GM12892 (cell line): Measurements from ENCODE around the gene SLC39A1.
A peak's percentile ranks its signal among the peaks of the same experiment; 100 is the strongest.

Experiments
- POLR2A ChIP-seq: IDR thresholded peaks from 2 replicates; pipeline ENCODE4 v1.6.1; 2011; ENCODE audit warnings: low read depth, low read length, control low read depth
- POLR2AphosphoS5 ChIP-seq: IDR thresholded peaks from 2 replicates; pipeline ENCODE4 v1.6.1; 2011; ENCODE audit warnings: low read depth, low read length, control low read depth
- TAF1 ChIP-seq: IDR thresholded peaks from 2 replicates; pipeline ENCODE4 v1.6.1; 2011; ENCODE audit warnings: low read depth, mild to moderate bottlenecking, control low read depth, low read length, borderline replicate concordance

DNA sequence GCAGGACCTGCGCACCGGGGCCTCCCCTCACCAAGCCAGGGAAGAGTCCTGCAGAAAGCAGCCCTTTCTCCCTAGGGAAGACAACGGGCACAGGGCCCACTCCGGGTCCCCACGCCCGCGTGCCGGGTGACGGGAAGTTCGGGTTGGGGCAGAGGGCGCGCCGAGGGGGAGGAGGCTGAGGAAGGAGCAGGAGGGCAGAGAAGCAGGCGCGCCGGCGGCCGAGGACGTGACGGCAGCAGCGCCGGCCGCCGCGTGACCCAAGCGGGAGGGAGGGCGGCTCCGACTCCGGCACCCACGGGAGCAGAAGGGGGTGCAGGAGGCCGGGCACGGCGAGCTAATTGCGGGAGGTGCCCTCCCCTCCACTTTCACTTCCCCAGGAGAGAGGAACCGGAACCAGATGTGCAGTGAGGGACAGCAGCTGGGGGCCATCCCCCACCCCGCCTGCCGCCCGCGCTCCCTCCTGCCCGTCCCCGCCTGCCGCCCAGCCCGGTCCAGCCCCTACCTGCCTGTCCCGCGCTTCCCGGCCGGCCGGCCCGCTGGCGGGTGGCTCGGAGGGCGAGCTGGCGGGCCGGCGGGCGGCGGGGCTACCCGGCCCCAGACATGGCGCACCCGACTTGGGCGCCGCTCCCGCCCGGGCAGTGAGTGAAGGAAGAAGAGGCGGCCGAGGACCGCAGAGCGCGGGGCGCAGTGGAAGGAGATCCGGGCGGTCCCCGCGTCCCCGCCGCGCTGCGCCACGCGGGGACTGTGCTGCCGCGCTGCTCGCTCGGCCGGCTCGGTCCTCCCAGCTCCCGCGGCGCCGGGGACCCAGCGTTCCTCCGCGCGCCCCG lies 17.3 kb downstream of the SLC39A1 start:
- TF ChIP-seq POLR2AphosphoS5: peak; percentile 85
- TF ChIP-seq POLR2A: peak; percentile 71; the same call in 1 of the 2 replicates
- TF ChIP-seq TAF1: no peak
